Measurements from ENCODE around the gene B4GALNT3. TPM values are rescaled to one million over a fixed set of nuclear protein-coding genes. Genes with fewer than 3 reads are reported as not detected.

The B4GALNT3 gene
- total RNA-seq, 4 donors from 2014 or later: 7.9 to 14.1 (median 9.8) TPM

GRCh38 chr12:578748-579419 lies 119.1 kb downstream of the B4GALNT3 start:
- H3K27me3 ChIP-seq: no peaks in the 10 kb centered on the region
- 52 to 59% methylated on average over 7 of the region's 7 CpGs for WGBS, 2 donors
- peak in 1 of 2 donors; percentile 5 for DNase-seq (ENCODE audit: low spot score in 2 of 2)

GRCh38 chr12:579420-580110 lies 119.8 kb downstream of the B4GALNT3 start:
- Histone ChIP-seq H3K4me1 (peaks cover 0 to 31% (median 15%) of the 10 kb centered on the region in 4 donors), H3K4me3 (no peak overlapping the region), H3K36me3 (no peaks in the 10 kb centered on the region), H3K27me3 (no peaks in the 10 kb centered on the region), H3K9me3 (no peaks in the 10 kb centered on the region), H3K27ac (no peak overlapping the region)
- TF ChIP-seq POLR2A (IDR thresholded peaks at IDR 0.05) (no peak), EP300 (IDR thresholded peaks at IDR 0.05) (no peak), CTCF (IDR thresholded peaks at IDR 0.05) (no peak)
- no peak for DNase-seq (ENCODE audit: low spot score in 2 of 2)
- WGBS, 2 donors: 57 to 59% methylated on average over 9 of the region's 9 CpGs

More at GRCh38 chr12:578748-579419, 119.1 kb downstream of the B4GALNT3 start:
- no peaks in the 10 kb centered on the region for H3K36me3 ChIP-seq
- no peaks in the 10 kb centered on the region for H3K9me3 ChIP-seq
- no peak overlapping the region for H3K27ac ChIP-seq
- H3K4me3 ChIP-seq: no peak overlapping the region
- no peak for TF ChIP-seq EP300 (IDR thresholded peaks at IDR 0.05)
- peaks cover 0 to 31% (median 15%) of the 10 kb centered on the region in 4 donors for H3K4me1 ChIP-seq

GRCh38 chr12:580813-581212 lies 121.1 kb downstream of the B4GALNT3 start:
- Histone ChIP-seq H3K4me3 (no peak overlapping the region), H3K27ac (no peak overlapping the region), H3K27me3 (no peaks in the 10 kb centered on the region), H3K36me3 (no peaks in the 10 kb centered on the region), H3K4me1 (peaks cover 0 to 21% (median 6%) of the 10 kb centered on the region in 4 donors), H3K9me3 (no peaks in the 10 kb centered on the region)
- TF ChIP-seq POLR2A (IDR thresholded peaks at IDR 0.05) (no peak), CTCF (IDR thresholded peaks at IDR 0.05) (no peak), EP300 (IDR thresholded peaks at IDR 0.05) (no peak)
- WGBS, 2 donors: 93 to 96% methylated on average over 4 of the region's 4 CpGs
- no peak for DNase-seq (ENCODE audit: low spot score in 2 of 2)

DNA sequence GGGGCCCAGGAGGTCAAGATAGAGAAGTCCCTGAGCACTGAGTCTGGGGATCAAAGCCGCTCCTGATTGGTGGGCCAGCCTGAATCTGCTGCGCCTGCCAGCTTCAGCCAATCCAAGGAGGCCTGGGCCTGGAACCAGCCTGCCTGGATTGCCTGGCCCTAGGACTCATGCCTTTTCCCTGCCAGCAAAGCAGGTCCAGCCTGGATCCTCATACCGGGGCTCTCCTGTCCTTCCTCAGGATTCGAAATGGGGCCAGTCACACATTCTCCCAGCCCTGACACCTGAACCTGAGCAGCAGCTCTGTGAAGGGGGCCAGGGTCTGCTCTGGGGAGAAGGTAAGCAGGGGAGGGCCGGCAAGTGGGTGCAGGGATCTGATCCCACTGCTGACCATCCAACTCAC lies 121.6 kb downstream of the B4GALNT3 start:
- Histone ChIP-seq H3K27me3 (no peaks in the 10 kb centered on the region), H3K9me3 (no peaks in the 10 kb centered on the region), H3K4me3 (no peak overlapping the region), H3K27ac (no peak overlapping the region), H3K4me1 (peaks cover 0 to 16% (median 2%) of the 10 kb centered on the region in 4 donors), H3K36me3 (no peaks in the 10 kb centered on the region)
- DNase-seq (ENCODE audit: low spot score in 2 of 2): no peak
- WGBS, 2 donors: 95 to 100% methylated on average over 4 to 5 of the region's 5 CpGs
- TF ChIP-seq POLR2A (IDR thresholded peaks at IDR 0.05) (no peak), CTCF (IDR thresholded peaks at IDR 0.05) (no peak), EP300 (IDR thresholded peaks at IDR 0.05) (no peak)

- TF ChIP-seq EP300 (IDR thresholded peaks at IDR 0.05) (no peak), CTCF (IDR thresholded peaks at IDR 0.05) (no peak), POLR2A (IDR thresholded peaks at IDR 0.05) (no peak)
- WGBS, 2 donors: 84 to 85% methylated on average over 3 to 9 of the region's 9 CpGs
- DNase-seq (ENCODE audit: low spot score in 2 of 2): no peak
These were observed 122.0 kb downstream of the B4GALNT3 start for GRCh38 chr12:581746-582145.

More at GRCh38 chr12:581746-582145, 122.0 kb downstream of the B4GALNT3 start:
- no peaks in the 10 kb centered on the region for H3K9me3 ChIP-seq
- H3K4me3 ChIP-seq: no peak overlapping the region
- H3K27me3 ChIP-seq: no peaks in the 10 kb centered on the region
- no peaks in the 10 kb centered on the region for H3K36me3 ChIP-seq
- no peak overlapping the region for H3K27ac ChIP-seq
- H3K4me1 ChIP-seq: peaks cover 0 to 11% (median 0%) of the 10 kb centered on the region in 4 donors

Measured in tibial nerve (tissue), 4 donors.